Transverse colon (tissue), 4 donors: ENCODE measurements around the gene FER1L5. TPM values are rescaled to one million over a fixed set of nuclear protein-coding genes. Genes with fewer than 3 reads are reported as not detected.

Experiments used
- DNase-seq: peaks from one replicate; pipeline ENCODE4 v3.0.0-alpha.2; 2019
- H3K27ac ChIP-seq, 4 donors: fragments of 200-600 bp; sonication (generic); 2 replicates each; pipeline ENCODE4 v1.5.1; 2016 to 2018; ENCODE audit warnings: inconsistent platforms in 4 of 4
- H3K27me3 ChIP-seq: fragments of 200-600 bp; sonication (generic); 2 replicates; pipeline ENCODE4 v1.5.1; 2017; ENCODE audit warnings: inconsistent platforms
- H3K36me3 ChIP-seq, 4 donors: fragments of 200-600 bp; sonication (generic); 2 replicates each; pipeline ENCODE4 v1.5.1; 2017 to 2019; ENCODE audit warnings: inconsistent platforms in 4 of 4
- H3K4me1 ChIP-seq, 4 donors: fragments of 200-600 bp; sonication (generic); 2 replicates each; pipeline ENCODE4 v1.5.1; 2017 to 2020; ENCODE audit warnings: inconsistent platforms in 4 of 4
- H3K4me3 ChIP-seq, 4 donors: fragments of 200-600 bp; sonication (generic); 1 replicate in 1 of 4; 2 replicates in 3 of 4; pipeline versions ENCODE4 v1.5.1 to v1.6.1; 2017 to 2019; ENCODE audit warnings: inconsistent platforms in 4 of 4
- H3K9me3 ChIP-seq, 2 donors: fragments of 200-600 bp; sonication (generic); 2 replicates each; pipeline ENCODE4 v1.5.1; 2017 to 2019; ENCODE audit warnings: inconsistent platforms in 2 of 2
- CTCF ChIP-seq, 5 experiments: fragments of 200-600 bp in 3 of 5; fragments of 450-650 bp in 2 of 5; sonication (generic) in 3 of 5; IDR thresholded peaks; 1 replicate in 2 of 5; 2 replicates in 3 of 5; pipeline ENCODE4 v1.5.1; 2016 to 2017; ENCODE audit warnings: antibody characterized with exemption in 5 of 5, inconsistent platforms in 3 of 5, mild to moderate bottlenecking in 2 of 5, moderate library complexity in 1 of 5
- EP300 ChIP-seq: sonication (generic); formaldehyde crosslinking; IDR thresholded peaks from one replicate; pipeline ENCODE4 v1.6.1; 2017; ENCODE audit warnings: antibody characterized with exemption, low read depth
- POLR2A ChIP-seq: fragments of 450-650 bp; IDR thresholded peaks from one replicate; pipeline ENCODE4 v1.6.1; 2016; ENCODE audit warnings: antibody characterized with exemption, mild to moderate bottlenecking, moderate library complexity
- POLR2AphosphoS5 ChIP-seq, 3 donors: sonication (generic); formaldehyde crosslinking; IDR thresholded peaks; one replicate each; pipeline ENCODE4 v1.6.1; 2016; ENCODE audit warnings: antibody characterized with exemption in 3 of 3
- WGBS, 2 donors: methylation state at CpG; one replicate each; pipeline ENCODE4 v1.1.5; 2018; ENCODE audit warnings: low coverage in 1 of 2; 5-methylcytosine and 5-hydroxymethylcytosine counted together
- in situ Hi-C, 4 donors: fragments of 200-750 bp; cut with MboI; loops; one replicate each; pipeline versions ENCODE4 v1.15.0 to v1.15.1; 2017; ENCODE audit warnings: low sequenced_read_pairs in 3 of 4, low pct_ligation_motif_present in 1 of 4, low pct_unique_long_range_greater_than_20kb in 1 of 4
- intact Hi-C: fragments of 100-400 bp; cut with DNase I; formaldehyde crosslinking; loops from one replicate; pipeline ENCODE4 v1.15.1; 2023; ENCODE audit warnings: low total_unique reads
- total RNA-seq, 4 donors: library from RNA; depleted of rRNA; stranded (reverse); fragments of >200 nt; gene quantifications; one replicate each; pipeline ENCODE4 v1.1.0, GENCODE V29; 2016

The FER1L5 gene
- total RNA-seq, 4 donors from 2014 or later = not detected

- intact Hi-C loops = no loop called here
- Histone ChIP-seq H3K4me1 (peaks cover 0 to 6% (median 0%) of the 10 kb centered on the region in 4 donors), H3K27me3 (no peaks in the 10 kb centered on the region), H3K27ac (no peak overlapping the region), H3K9me3 (no peaks in the 10 kb centered on the region), H3K4me3 (no peak overlapping the region), H3K36me3 (peaks cover 0 to 68% (median 35%) of the 10 kb centered on the region in 4 donors)
- in situ Hi-C loops = no loop called here
- no peak for DNase-seq
- 85 to 92% methylated on average over 2 of the region's 2 CpGs for WGBS, 2 donors
- no peak for TF ChIP-seq POLR2A
- no peak for TF ChIP-seq EP300
- no peak for TF ChIP-seq POLR2AphosphoS5 (IDR thresholded peaks at IDR 0.05)
- no peak for TF ChIP-seq CTCF (IDR thresholded peaks at IDR 0.05)
These were observed 42.6 kb upstream of the FER1L5 start for GRCh38 chr2:96599941-96600340.

GRCh38 chr2:96601382-96602292 lies 40.9 kb upstream of the FER1L5 start:
- WGBS, 2 donors = 83% methylated on average over 2 to 8 of the region's 8 CpGs
- Histone ChIP-seq H3K27me3 (no peaks in the 10 kb centered on the region), H3K27ac (peak overlapping the region in 3 of 4 donors; percentile 15 to 29 (median 19)), H3K4me3 (no peak overlapping the region), H3K9me3 (no peaks in the 10 kb centered on the region), H3K36me3 (peaks cover 0 to 63% (median 33%) of the 10 kb centered on the region in 4 donors), H3K4me1 (peaks cover 0 to 6% (median 0%) of the 10 kb centered on the region in 4 donors)
- TF ChIP-seq POLR2AphosphoS5 (IDR thresholded peaks at IDR 0.05) = no peak
- TF ChIP-seq CTCF (IDR thresholded peaks at IDR 0.05) = no peak
- no peak for TF ChIP-seq POLR2A
- no peak for TF ChIP-seq EP300
- intact Hi-C loops (no loop called here), in situ Hi-C loops (no loop called here)
- DNase-seq = no peak

- intact Hi-C loops (no loop called here), in situ Hi-C loops (no loop called here)
- H3K4me3 ChIP-seq = no peak overlapping the region
- peak overlapping the region in 3 of 4 donors; percentile 15 to 29 (median 19) for H3K27ac ChIP-seq
- H3K9me3 ChIP-seq = no peaks in the 10 kb centered on the region
- peaks cover 0 to 6% (median 0%) of the 10 kb centered on the region in 4 donors for H3K4me1 ChIP-seq
- DNase-seq = peak; percentile 53
- no peaks in the 10 kb centered on the region for H3K27me3 ChIP-seq
- TF ChIP-seq CTCF (IDR thresholded peaks at IDR 0.05) (peak in 4 of 5 experiments; percentile 21 to 39 (median 28)), EP300 (no peak), POLR2A (no peak), POLR2AphosphoS5 (IDR thresholded peaks at IDR 0.05) (peak in 1 of 3 donors; percentile 46)
- peaks cover 0 to 68% (median 33%) of the 10 kb centered on the region in 4 donors for H3K36me3 ChIP-seq
- 90 to 93% methylated on average over 2 of the region's 2 CpGs for WGBS, 2 donors
These were observed 40.2 kb upstream of the FER1L5 start for GRCh38 chr2:96602330-96602823.

GRCh38 chr2:96604104-96604503 lies 38.5 kb upstream of the FER1L5 start:
- Histone ChIP-seq H3K9me3 (no peaks in the 10 kb centered on the region), H3K27me3 (no peaks in the 10 kb centered on the region), H3K27ac (no peak overlapping the region), H3K4me3 (no peak overlapping the region), H3K36me3 (peaks cover 0 to 79% (median 33%) of the 10 kb centered on the region in 4 donors), H3K4me1 (peaks cover 0 to 6% (median 0%) of the 10 kb centered on the region in 4 donors)
- intact Hi-C loops = no loop called here
- 90% methylated on average over 2 of the region's 2 CpGs; no CpG with 5 or more reads in 1 of the 2 donors for whole genome bisulfite sequencing, 2 donors
- TF ChIP-seq EP300 (no peak), CTCF (IDR thresholded peaks at IDR 0.05) (no peak), POLR2A (no peak), POLR2AphosphoS5 (IDR thresholded peaks at IDR 0.05) (no peak)
- DNase-seq = no peak
- in situ Hi-C loops = no loop called here
